Fibroblast of peridontal ligament (primary cell): ENCODE results near the gene ELOVL2.
A peak's percentile ranks its signal among the peaks of the same experiment; 100 is the strongest.
"Not testable (repeated sequence)": the region's sequence is repeated elsewhere in the genome, so short reads cannot be mapped to it uniquely, and the experiment has no call there.

Experiments
- DNase-seq: peaks from one replicate; pipeline ENCODE4 v3.0.0-alpha.2; 2010; ENCODE audit errors: extremely low read depth

The ELOVL2 gene, protein sequence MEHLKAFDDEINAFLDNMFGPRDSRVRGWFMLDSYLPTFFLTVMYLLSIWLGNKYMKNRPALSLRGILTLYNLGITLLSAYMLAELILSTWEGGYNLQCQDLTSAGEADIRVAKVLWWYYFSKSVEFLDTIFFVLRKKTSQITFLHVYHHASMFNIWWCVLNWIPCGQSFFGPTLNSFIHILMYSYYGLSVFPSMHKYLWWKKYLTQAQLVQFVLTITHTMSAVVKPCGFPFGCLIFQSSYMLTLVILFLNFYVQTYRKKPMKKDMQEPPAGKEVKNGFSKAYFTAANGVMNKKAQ

DNA sequence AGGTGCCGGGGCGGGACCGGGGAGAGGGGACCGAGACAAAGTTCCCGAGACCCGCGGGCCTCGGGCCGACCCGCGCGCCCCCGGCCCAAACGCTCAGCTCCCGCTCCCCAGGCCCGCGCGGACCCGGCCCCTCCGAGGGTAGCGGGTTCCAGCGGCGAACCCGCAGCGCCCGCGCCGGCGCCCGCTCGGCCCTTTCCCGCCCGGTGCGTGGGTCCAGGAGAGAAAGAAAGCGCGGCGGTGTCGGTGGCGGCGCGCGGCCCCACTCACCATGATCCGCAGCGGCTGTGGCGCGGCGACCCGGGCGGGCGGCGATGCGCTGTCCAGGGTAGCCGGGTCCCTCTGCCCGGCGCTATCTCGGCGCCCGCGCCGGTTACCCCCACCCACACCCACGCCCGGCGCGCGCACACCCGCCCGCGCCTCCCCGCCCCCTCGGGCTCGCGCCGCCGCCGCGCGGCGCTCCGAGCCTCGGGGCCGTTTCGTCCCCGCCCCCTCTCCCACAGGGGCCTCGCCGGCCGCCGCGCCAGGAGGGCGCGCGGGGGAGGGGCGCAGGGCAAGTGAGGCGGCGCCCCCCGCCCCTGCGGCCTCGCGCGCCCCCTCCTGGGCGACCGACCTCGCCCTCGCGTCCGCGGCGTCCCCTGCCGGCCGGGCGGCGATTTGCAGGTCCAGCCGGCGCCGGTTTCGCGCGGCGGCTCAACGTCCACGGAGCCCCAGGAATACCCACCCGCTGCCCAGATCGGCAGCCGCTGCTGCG, at the start of gene ELOVL2:
TSS of gene ELOVL2 (minus strand) at position 345 of the 751 bp plus-strand sequence. CDS start at position 270, 75 bp downstream.
- DNase-seq: peak; percentile 22

DNA sequence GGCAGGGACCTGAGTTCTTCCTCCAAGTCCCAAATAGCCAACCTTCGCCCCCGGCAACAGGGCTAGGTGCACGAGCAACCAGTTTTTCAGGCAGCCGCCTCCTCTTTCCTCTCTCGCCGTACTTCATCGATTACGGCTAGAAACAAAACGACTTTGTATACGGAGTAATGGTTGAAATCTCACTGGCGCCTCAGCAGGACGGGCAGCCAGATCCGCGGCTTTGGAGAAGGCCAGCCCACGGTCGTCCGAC, 49.2 kb upstream of the ELOVL2 start:
- DNase-seq: no peak

- DNase-seq: no peak
These were observed 48.7 kb upstream of the ELOVL2 start for GRCh38 chr6:11092668-11093375.

GRCh38 chr6:11091141-11091540, 47.0 kb upstream of the ELOVL2 start:
- not testable (repeated sequence) for DNase-seq

DNA sequence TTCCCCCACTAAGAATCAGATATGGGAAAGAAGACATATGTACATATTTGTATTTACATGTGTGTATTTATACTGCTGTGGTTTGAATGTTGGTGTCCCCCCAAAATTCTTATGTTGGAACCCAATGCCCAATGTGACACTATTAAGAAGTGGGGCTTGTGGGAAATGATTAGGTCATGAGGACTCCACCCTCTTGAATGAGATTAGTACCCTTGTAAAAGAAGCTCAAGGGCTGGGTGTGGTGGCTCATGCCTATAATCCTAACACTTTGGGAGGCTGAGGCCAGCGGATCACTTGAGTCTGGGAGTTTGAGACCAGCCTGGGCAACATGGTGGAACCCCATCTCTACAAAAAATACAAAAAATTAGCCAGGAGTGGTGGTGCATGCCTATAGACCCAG, 45.6 kb upstream of the ELOVL2 start:
- no peak for DNase-seq

DNA sequence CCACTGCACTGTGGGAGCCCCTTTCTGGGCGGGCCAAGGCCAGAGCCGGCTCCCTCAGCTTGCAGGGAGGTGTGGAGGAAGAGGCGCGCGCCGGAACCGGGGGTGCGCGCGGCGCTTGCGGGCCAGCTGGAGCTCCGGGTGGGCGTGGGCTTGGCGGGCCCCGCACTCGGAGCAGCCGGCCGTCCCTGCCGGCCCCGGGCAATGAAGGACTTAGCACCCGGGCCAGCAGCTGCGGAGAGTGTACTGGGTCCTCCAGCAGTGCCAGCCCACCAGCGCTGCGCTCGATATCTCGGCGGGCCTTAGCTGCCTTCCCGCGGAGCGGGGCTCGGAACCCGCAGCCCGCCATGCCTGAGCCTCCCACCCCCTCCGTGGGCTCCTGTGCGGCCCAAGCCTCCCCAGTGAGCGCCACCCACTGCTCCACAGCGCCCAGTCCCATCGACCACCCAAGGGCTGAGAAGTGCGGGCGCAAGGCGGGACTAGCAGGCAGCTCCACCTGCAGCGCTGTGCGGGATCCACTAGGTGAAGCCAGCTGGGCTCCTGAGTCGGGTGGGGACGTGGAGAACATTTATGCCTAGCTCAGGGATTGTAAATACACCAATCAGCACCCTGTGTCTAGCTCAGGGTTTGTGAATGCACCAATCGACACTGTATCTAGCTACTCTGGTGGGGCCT, 43.2 kb upstream of the ELOVL2 start:
- DNase-seq: not testable (repeated sequence)

GRCh38 chr6:11085758-11086435, 41.8 kb upstream of the ELOVL2 start:
- DNase-seq: peak; percentile 63

DNA sequence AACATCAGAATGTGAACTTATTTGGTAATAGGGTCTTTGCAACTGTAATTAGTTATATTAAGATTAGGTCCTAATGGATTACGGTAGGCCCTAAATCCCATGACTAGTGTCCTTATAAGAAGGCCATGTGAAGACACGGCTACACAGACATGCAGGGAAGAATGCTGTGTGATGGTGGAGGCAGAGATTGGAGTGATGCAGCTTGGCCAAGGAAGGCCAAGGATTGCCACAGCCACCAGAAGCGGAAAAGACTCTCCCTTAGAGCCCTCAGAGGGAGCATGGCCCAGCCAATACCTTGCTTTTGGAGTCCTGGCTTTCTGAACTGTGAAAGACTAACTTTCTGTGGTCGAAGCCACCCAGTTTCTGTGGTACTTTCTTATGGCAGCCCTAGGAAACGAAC, 39.9 kb upstream of the ELOVL2 start:
- no peak for DNase-seq

DNA sequence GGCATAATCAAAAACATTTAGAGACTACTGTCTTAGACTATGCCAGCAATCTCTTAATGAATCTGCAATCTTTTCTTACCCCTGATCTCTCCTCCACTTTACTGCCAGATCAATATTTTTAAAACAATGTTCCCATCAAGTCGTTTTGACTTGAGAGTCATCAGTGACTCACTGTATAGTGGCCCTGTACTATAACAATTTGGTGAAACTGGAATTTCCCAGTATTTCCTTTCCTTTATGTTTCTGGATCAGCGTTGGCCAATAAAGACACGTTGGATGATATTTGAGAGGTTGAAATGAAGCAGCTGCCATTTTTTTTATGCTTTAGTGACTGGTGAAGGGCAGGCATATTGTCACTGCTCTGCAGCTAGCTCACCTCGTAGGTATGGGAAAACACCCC, 39.4 kb upstream of the ELOVL2 start:
- peak; percentile 45 for DNase-seq

GRCh38 chr6:11080296-11080695, 36.2 kb upstream of the ELOVL2 start:
- no peak for DNase-seq

GRCh38 chr6:11078266-11078665, 34.2 kb upstream of the ELOVL2 start:
- DNase-seq: no peak

DNA sequence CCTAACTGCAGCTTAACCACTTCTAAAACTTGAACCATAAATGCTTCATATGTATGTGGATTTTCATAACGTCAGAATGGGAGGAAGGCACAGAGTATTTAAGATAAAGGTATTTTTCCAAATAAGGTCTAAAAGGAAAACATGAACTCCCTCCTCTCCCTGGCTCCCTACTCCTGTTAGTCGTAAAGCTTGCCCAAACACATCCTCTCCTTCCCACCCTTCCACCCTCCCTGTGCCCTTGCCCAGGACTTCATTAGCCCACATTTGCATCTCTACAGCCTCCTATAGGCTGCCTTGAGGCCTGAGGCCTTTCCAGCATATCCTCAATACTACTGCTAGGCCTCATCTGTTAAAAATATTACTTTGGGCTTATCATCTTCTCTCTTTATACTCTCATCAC, 32.4 kb upstream of the ELOVL2 start:
- no peak for DNase-seq

DNA sequence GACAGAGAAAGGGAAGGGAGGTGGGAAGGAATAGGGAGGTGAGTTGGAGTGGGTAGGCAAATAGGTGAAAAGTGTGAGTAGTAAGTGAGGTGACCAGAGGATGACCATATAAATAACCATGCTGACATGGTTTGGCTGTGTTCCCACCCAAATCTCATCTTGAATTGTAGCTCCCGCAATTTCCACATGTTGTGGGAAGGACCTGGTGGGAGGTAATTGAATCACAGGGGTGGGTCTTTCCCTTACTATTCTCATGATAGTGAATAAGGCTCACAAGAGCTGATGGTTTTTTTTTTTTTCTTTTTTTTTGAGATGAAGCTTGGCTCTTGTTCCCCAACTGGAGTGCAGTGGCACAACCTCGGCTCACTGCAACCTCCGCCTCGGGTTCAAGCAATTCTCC, 28.0 kb upstream of the ELOVL2 start:
- DNase-seq: no peak

DNA sequence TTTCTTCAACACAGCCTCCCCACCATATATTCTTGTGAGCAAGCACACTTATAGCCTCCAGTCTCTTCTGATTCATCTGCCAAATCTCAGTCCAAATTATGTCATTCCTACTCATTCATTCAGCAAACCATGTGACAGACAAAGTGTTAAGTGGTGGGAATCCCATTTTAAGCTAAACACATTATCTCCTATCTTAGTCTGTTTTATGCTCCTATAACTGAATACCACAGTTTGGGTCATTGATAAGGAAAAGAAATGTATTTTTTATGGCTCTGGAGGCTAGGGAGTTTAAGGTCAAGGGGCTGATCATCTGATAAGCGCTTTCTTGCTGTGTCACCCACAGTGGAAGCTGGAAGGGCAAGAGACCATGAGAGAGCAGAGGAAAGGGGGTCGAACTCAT, 25.7 kb upstream of the ELOVL2 start:
- no peak for DNase-seq

DNA sequence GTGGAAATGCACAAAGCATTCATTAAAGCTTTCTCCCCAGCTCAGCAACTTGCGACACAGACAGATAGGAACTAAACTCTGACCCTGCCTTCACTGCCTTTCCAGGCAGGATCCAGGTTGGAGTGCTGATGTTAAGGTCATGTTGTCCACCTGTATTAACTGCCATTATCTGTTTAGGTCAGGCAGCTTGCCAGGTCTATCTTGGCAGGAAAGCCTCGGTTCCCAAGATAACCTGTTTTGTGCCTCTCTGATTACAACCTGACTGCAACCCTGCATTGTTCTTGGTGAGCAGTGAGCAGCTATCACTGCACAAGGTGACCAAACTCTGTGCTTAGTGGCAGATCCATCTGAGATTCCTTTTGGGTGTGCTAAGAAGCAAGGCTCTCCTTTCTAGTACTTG, 23.2 kb upstream of the ELOVL2 start:
- DNase-seq: no peak

DNA sequence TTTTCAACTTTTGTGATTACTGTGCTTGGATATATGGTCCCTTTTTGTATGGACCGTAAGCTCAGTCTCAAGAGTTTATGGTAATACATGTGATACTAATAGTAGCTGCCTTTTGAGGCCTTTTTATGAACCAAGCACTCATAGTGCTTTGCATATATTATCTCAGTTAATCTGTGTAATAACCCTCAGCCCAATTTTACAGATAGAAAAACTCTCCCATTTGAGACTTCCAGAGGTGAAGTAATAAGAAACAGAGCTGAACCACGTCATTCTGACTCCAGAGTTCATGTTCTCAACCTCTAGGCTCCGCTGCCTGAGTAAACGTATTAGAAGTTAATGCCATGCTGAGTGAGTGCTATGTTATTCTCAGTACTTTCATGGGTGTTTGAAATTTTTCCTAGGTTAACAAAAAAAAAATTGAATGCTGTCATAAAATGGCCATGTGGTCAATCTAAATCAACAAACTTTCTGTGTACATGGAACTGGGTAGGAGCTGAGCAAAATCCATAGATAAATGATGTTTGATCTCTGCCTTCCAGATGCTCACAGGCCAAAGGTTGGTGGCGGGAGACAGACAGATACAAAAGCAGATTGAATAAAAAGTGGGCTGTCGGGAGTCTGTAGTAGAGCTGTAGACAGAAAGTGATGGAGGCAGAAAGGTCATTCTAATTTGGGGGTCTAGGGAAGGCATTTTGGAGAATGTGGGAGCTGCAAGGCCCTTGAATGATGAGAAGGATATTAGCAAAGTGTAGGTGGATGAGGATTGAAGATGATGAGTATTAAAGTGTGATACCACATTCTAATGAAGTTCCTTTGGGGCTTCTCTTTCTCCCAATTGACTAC, 22.6 kb upstream of the ELOVL2 start:
- no peak for DNase-seq

DNA sequence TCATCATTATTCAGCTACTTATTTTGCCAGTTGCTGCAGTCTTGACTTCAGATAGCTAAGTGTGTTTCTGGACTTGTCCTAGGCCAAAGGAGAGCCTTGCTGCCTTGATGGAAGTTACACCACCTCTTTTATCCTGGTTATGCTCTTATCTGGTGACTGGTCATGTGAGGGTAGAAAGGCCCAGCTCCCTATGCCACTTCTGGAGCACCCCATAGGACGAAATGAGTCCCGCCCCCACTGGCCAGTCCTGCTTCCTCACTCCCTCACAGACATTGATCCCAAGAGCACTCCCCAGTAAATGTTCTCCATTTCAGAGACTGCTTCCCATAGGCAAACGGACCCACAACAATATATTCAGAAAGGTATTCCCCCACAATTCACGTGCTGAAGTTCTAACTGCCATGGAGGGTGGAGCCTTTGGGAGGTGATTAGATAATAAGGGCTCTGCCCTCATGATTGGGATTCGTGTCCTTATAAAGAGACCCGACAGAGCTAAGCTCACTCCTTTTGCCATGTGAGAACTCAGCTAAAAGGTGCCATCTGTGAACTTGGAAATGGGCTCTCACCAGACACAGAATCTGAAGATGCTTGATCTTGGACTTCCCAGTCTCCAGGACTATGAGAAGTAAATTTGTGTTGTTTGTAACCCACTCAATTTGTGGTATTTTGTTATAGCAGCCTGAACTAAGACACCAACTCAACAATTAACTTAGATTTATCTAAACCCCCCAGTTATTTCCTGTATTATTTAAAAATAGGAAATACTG, 21.5 kb upstream of the ELOVL2 start:
- no peak for DNase-seq

- peak; percentile 21 for DNase-seq
These were observed 20.7 kb upstream of the ELOVL2 start for GRCh38 chr6:11064836-11065235.

- DNase-seq: no peak
These were observed 18.6 kb upstream of the ELOVL2 start for GRCh38 chr6:11062715-11063114.

DNA sequence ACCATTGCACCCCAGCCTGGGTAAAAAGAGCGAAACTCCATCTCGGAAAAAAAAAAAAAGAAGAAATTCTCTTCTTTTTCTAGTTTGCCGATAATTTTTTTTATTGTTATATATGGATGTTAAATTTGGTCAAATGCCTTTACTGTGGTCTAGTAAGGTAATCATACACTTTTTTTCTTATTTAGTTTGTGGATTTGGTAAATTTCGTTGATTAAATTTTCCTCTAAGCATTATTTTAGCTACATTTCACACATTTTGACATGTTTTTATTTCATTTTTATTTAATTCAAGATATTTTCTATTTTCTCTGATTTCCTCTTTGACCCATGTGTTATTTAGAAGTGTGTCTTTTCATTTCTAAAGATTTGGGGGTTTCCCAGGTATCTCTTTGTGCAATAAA, 18.0 kb upstream of the ELOVL2 start:
- no peak for DNase-seq
